Stimulated activated CD4-positive, alpha-beta T cell treated with anti-CD3 and anti-CD28 coated beads, Interleukin-4, amount 100 ng/mL, for 4 hours (primary cell): Measurements from ENCODE around the gene HIP1.
"Not testable (repeated sequence)": the region's sequence is repeated elsewhere in the genome, so short reads cannot be mapped to it uniquely, and the experiment has no call there.

Experiments used
- DNase-seq, 2 experiments: peaks; one replicate each; pipeline ENCODE4 v3.0.0-alpha.2; 2020

The HIP1 gene

GRCh38 chr7:75738975-75739795 is 444 bp upstream of the HIP1 start:
- peak; percentile 99 for DNase-seq

GRCh38 chr7:75737856-75738603 is 711 bp downstream of the HIP1 start:
- no peak for DNase-seq

GRCh38 chr7:75735581-75736350 is 3.0 kb downstream of the HIP1 start:
- DNase-seq, result no peak

GRCh38 chr7:75734586-75735458 is 3.9 kb downstream of the HIP1 start:
- no peak for DNase-seq

- no peak for DNase-seq
Measured at GRCh38 chr7:75732764-75733630, 5.7 kb downstream of the HIP1 start.

GRCh38 chr7:75732016-75732521 is 6.7 kb downstream of the HIP1 start:
- no peak for DNase-seq

DNA sequence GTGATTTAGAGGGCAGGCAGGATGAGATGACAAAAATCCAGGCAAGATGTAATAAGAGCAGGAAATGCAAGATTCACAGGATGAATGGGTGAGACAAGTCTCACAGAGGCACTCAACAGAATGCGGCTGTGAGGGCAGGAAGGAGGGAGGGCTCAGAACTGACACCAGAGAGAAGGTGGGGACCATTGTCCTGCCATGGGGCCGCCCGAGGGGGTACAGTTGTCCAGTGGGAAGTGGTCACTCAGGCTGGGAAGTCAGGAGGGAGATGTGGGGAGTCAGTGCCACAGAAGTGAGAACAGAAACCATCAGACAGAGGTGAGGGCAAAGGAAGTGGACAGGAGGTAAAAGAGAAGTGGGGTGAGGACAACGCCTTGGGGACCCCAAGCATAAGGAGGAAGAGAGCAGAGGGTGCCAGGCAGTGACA is 8.9 kb downstream of the HIP1 start:
- DNase-seq, result no peak

GRCh38 chr7:75727881-75728593 is 10.7 kb downstream of the HIP1 start:
- DNase-seq, result peak in 1 of 2 experiments; percentile 2

DNA sequence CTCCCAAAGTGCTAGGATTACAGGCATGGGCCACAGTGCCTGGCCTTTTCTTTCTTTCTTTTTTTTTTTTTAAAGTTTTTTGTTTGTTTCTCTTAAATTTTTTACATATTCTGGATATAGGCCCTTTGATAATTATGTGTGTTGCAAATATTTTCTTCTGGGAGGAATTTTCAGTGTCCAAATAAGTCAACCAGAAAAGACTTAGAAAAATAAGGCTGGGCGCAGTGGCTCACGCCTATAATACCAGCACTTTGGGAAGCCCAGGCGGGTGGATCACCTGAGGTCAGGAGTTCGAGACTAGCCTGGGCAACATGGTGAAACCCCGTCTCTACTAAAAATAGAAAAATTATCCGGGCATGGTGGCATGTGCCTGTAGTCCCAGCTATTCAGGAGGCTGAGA is 11.4 kb downstream of the HIP1 start:
- DNase-seq, result not testable (repeated sequence)

GRCh38 chr7:75725306-75725705 is 13.4 kb downstream of the HIP1 start:
- no peak for DNase-seq

- DNase-seq, result no peak
Measured at GRCh38 chr7:75723444-75723843, 15.3 kb downstream of the HIP1 start.

DNA sequence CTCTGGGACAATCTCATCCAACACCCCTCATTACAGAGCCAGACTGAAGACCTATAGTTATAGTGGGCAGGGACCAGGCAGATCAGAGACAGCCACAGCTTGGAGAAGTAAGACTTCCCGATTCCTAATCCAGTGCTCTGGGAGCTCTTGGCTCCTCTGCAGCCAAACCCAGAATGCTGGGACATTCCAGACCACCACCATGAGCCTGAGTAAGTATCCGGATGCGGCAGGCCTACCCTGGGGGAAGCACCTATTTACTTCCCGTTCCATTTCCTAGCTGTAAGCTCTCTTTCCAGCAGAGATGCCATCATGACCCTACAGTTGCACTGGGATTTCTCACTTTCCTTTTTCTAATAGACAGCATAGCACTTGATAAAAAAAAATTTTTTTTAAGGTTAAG is 16.4 kb downstream of the HIP1 start:
- DNase-seq, result no peak

- not testable (repeated sequence) for DNase-seq
Measured at GRCh38 chr7:75721922-75722321, 16.8 kb downstream of the HIP1 start.

GRCh38 chr7:75721426-75721825 is 17.3 kb downstream of the HIP1 start:
- no peak for DNase-seq

- no peak for DNase-seq
Measured at GRCh38 chr7:75719626-75720025, 19.1 kb downstream of the HIP1 start.

DNA sequence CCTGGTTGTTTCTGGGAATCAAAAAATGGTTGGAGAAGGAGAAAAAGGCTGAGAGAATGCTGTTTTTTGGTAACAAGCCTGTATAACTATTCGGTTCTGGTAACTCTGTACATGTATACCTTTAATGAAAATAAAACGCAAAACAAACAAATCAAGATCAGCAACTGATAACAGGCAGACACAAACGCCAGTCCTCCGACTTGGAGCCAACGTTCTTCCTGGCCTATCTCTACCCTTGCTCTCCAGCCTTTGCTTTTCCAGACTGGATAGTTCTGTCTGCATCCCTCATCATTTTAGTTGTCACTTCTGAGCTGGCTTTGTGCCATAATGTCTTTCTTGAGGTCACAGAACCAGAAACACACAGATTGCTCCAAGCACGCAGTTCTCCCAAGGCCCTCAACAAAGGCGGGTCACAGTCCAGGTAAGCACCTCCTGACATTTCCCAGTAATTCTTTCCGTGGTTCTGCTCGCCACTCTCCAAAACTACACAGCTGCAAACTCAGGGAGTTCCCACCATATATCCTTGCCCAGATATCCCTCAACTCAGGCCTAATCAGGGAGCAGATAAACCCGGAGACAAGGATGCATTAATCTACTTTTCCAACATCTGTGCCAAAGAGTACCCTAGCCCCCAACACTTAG is 20.2 kb downstream of the HIP1 start:
- no peak for DNase-seq

DNA sequence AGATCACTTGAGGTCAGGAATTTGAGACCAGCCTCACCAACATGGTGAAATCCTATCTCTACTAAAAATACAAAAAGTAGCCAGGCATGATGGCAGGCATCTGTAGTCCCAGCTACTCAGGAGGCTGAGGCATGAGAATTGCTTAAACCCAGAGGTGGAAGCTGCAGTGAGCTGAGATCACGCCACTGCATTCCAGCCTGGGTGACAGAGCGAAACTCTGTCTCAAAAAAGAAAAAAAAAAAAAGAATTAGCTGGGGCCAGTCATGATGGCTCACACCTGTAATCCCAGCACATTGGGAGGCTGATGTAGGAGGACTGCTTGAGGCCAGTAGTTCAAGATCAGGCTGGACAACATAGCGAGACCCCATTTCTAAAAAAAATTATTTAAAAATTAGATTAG is 21.0 kb downstream of the HIP1 start:
- not testable (repeated sequence) for DNase-seq

DNA sequence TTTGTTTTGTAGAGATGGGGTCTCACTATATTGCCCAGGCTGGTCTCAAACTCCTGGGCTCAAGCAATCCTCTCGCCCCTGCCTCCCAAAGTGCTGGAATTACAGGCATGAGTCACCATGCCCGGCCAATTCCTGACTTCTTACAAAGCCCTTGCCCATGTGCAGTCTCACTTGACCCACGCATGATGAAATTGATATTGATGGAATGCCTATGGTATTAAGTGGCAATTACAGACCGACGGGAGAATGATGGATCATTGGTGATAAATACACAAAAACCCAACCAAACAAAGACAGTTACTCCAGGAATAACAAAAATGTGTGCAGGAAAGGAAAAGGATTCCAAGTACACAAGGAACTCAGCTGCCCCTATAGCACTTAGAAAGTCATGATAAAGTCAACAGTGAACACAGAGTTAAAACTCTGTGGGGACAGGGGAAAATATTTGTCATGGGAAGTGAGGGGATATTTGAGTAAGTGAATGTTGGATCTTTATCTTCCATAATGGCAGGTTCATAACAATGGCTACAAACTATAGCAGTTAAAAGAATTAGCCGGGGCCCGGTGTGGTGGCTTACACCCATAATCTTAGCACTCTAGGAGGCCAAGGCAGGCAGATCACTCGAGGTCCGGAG is 21.6 kb downstream of the HIP1 start:
- no peak for DNase-seq

DNA sequence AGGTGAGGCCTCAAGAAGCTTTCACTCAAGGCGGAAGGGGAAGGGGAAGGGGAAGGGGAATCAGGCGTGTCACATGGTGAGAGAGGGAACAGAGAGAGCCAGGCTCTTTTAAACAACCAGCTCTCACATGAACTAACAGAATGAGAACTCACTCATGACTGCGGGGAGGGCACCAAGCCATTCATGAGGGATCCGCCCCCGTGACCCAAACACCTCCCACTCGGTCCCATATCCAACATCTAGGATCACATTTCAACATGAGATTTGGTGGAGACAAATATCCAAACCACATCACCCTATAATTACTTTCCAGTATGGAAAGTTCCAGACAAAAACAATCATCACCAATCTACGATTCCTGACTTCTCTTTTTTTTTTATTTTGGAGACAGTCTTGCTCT is 22.9 kb downstream of the HIP1 start:
- no peak for DNase-seq
